Endodermal cell (in vitro differentiated cells): Measurements from ENCODE around the gene DAB1. TPM values are rescaled to one million over a fixed set of nuclear protein-coding genes. Genes with fewer than 3 reads are reported as not detected.

Source experiments
- DNase-seq: peaks from one replicate; pipeline ENCODE4 v3.0.0-alpha.2; 2017
- H3K27ac ChIP-seq: 2 replicates; pipeline ENCODE4 v1.5.1; 2013; ENCODE audit warnings: mild to moderate bottlenecking, low read depth, low read length, moderate library complexity
- H3K27me3 ChIP-seq: 2 replicates; pipeline ENCODE4 v1.6.1; 2013; ENCODE audit warnings: mild to moderate bottlenecking, low read length, moderate library complexity; ENCODE audit not compliant: insufficient read depth, control insufficient read depth, poor library complexity, severe bottlenecking
- H3K36me3 ChIP-seq: 2 replicates; pipeline ENCODE4 v1.7.0; 2013; ENCODE audit warnings: mild to moderate bottlenecking, low read length, moderate library complexity; ENCODE audit not compliant: control insufficient read depth, insufficient read depth
- H3K4me1 ChIP-seq: one replicate; pipeline ENCODE4 v1.7.0; 2013; ENCODE audit warnings: low read length; ENCODE audit not compliant: control insufficient read depth, insufficient read depth
- H3K4me3 ChIP-seq: 2 replicates; pipeline ENCODE4 v1.5.1; 2013; ENCODE audit warnings: mild to moderate bottlenecking, low read length, moderate library complexity
- H3K9ac ChIP-seq: 2 replicates; pipeline ENCODE4 v1.6.1; 2013; ENCODE audit warnings: mild to moderate bottlenecking, low read length, moderate library complexity; ENCODE audit not compliant: poor library complexity, severe bottlenecking; ENCODE audit errors: extremely low read depth
- H3K9me3 ChIP-seq: 2 replicates; pipeline ENCODE4 v1.6.1; 2013; ENCODE audit warnings: mild to moderate bottlenecking, low read length, moderate library complexity; ENCODE audit not compliant: control insufficient read depth
- H3K27ac Mint-ChIP-seq: 2 replicates; pipeline ENCODE4 v1.8.0; 2020; ENCODE audit warnings: mixed read lengths
- H3K27me3 Mint-ChIP-seq: 2 replicates; pipeline ENCODE4 v1.8.0; 2021; ENCODE audit warnings: mild to moderate bottlenecking, mixed read lengths; ENCODE audit not compliant: insufficient read depth
- H3K36me3 Mint-ChIP-seq: 2 replicates; pipeline ENCODE4 v1.8.0; 2020; ENCODE audit warnings: low read depth, mixed read lengths
- H3K4me1 Mint-ChIP-seq: 2 replicates; pipeline ENCODE4 v1.8.0; 2020; ENCODE audit warnings: mixed read lengths
- H3K4me3 Mint-ChIP-seq: 2 replicates; pipeline ENCODE4 v1.8.0; 2020; ENCODE audit warnings: mild to moderate bottlenecking, moderate library complexity, mixed read lengths
- H3K9me3 Mint-ChIP-seq: 2 replicates; pipeline ENCODE4 v1.8.0; 2020; ENCODE audit warnings: mild to moderate bottlenecking, mixed read lengths
- CTCF ChIP-seq: fragments of 200-600 bp; sonication (generic); conservative IDR thresholded peaks from 2 replicates; pipeline ENCODE4 v1.5.0; 2021; ENCODE audit warnings: antibody characterized with exemption, mild to moderate bottlenecking
- WGBS, 2 experiments: methylation state at CpG; one replicate each; pipeline versions ENCODE4 v1.1.5 to v1.1.7; 2013; ENCODE audit warnings: missing lambda C conversion rate in 2 of 2, mixed read lengths in 1 of 2; ENCODE audit not compliant: insufficient coverage in 1 of 2, insufficient read length in 1 of 2; 5-methylcytosine and 5-hydroxymethylcytosine counted together
- total RNA-seq, 2 donors: library from RNA; stranded (reverse); fragmentation: NEBNext Ultra II Directional in 1 of 2; extraction: Animal tissue kit (Norgen Biotek cat#: 25700) in 1 of 2; gene quantifications; 2 replicates in 1 of 2; 3 replicates in 1 of 2; pipeline ENCODE4 v1.2.1, GENCODE V29; 2021

Gene DAB1
- total RNA-seq, 2 donors from 2014 or later = 32.0 to 36.2 TPM

- no peak for DNase-seq
- Mint-ChIP-seq H3K4me1 (peaks cover 4% of the 10 kb centered on the region), H3K9me3 (no peaks in the 10 kb centered on the region), H3K27me3 (peaks cover 5% of the 10 kb centered on the region), H3K27ac (no peak overlapping the region), H3K4me3 (no peak overlapping the region), H3K36me3 (peaks cover 13% of the 10 kb centered on the region)
- Histone ChIP-seq H3K4me3 (no peak overlapping the region), H3K9me3 (no peaks in the 10 kb centered on the region), H3K36me3 (no peaks in the 10 kb centered on the region), H3K27ac (no peak overlapping the region), H3K27me3 (no peaks in the 10 kb centered on the region), H3K9ac (no peak overlapping the region), H3K4me1 (no peaks in the 10 kb centered on the region)
- no peak for TF ChIP-seq CTCF
- WGBS, 2 experiments = 77% methylated on average over 1 of the region's 1 CpG; no CpG with 5 or more reads in 1 of the 2 experiments
Observed at GRCh38 chr1:57020216-57020615, 403.6 kb downstream of the DAB1 start.

DNA sequence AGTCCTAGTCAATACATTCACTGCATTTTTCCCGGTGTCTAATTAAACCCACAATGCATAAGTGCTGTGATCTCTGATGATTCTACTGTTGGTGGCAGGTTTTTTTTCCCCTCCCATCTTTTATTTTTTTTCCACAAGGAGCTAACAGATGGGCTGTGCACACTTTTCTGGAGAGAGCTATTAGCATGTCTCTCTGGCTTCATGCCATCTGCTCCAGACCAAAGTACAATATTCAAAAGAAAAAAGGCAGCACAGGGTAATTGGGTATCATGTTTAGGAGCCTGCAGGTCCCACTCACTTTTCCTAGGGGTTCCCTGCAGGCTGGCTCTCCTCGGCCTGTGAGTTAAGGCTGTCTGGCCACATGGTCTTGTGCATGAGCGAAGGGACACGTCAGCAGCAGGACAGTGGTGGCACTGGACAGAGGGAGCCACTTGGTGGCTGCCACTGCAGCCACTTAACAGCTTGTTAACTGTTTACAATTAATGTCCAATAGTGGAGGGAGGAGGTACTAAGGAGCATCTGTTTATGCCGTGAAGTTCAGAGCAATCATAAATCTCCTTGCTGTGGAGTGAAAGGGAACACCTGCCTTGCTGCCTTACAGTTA is 404.5 kb downstream of the DAB1 start:
- H3K36me3 ChIP-seq = no peaks in the 10 kb centered on the region
- H3K27me3 ChIP-seq = no peaks in the 10 kb centered on the region
- Mint-ChIP-seq H3K27me3 (peaks cover 9% of the 10 kb centered on the region), H3K36me3 (peaks cover 19% of the 10 kb centered on the region), H3K4me3 (no peak overlapping the region), H3K9me3 (no peaks in the 10 kb centered on the region), H3K27ac (no peak overlapping the region), H3K4me1 (peaks cover 4% of the 10 kb centered on the region)
- 88% methylated on average over 2 to 5 of the region's 5 CpGs for WGBS, 2 experiments
- no peak for TF ChIP-seq CTCF
- H3K27ac ChIP-seq = no peak overlapping the region
- no peak overlapping the region for H3K9ac ChIP-seq
- DNase-seq = no peak
- no peaks in the 10 kb centered on the region for H3K9me3 ChIP-seq
- H3K4me3 ChIP-seq = no peak overlapping the region
- no peaks in the 10 kb centered on the region for H3K4me1 ChIP-seq

- no peak for TF ChIP-seq CTCF
- H3K9ac ChIP-seq = no peak overlapping the region
- no peaks in the 10 kb centered on the region for H3K36me3 ChIP-seq
- Mint-ChIP-seq H3K27me3 (peaks cover 9% of the 10 kb centered on the region), H3K36me3 (peaks cover 18% of the 10 kb centered on the region), H3K4me1 (peaks cover 12% of the 10 kb centered on the region), H3K27ac (no peak overlapping the region), H3K4me3 (no peak overlapping the region), H3K9me3 (no peaks in the 10 kb centered on the region)
- no peaks in the 10 kb centered on the region for H3K27me3 ChIP-seq
- H3K9me3 ChIP-seq = no peaks in the 10 kb centered on the region
- no peak overlapping the region for H3K27ac ChIP-seq
- WGBS, 2 experiments = 84 to 100% methylated on average over 1 to 2 of the region's 2 CpGs
- no peak for DNase-seq
- H3K4me3 ChIP-seq = no peak overlapping the region
- peaks cover 4% of the 10 kb centered on the region for H3K4me1 ChIP-seq
Observed at GRCh38 chr1:57018119-57018518, 405.7 kb downstream of the DAB1 start.
